ENCODE results near the gene SUGCT. TPM values are rescaled to one million over a fixed set of nuclear protein-coding genes. Genes with fewer than 3 reads are reported as not detected.

The SUGCT gene
- polyA plus RNA-seq, 1 donor from 2014 or later: 1.3 TPM

GRCh38 chr7:40698214-40698920, 563.6 kb downstream of the SUGCT start:
- H3K36me3 Mint-ChIP-seq: peaks cover 7% of the 10 kb centered on the region
- H3K27me3 Mint-ChIP-seq: no peaks in the 10 kb centered on the region
- H3K4me1 Mint-ChIP-seq: peaks cover 0 to 2% (median 0%) of the 10 kb centered on the region in 3 donors
- peaks cover 2 to 5% (median 3%) of the 10 kb centered on the region in 3 donors for H3K9me3 Mint-ChIP-seq
- no peak overlapping the region for H3K4me3 Mint-ChIP-seq
- no peak overlapping the region for H3K27ac Mint-ChIP-seq

- H3K9me3 Mint-ChIP-seq: peaks cover 2 to 5% (median 3%) of the 10 kb centered on the region in 3 donors
- no peak overlapping the region for H3K4me3 Mint-ChIP-seq
- H3K27me3 Mint-ChIP-seq: no peaks in the 10 kb centered on the region
- H3K36me3 Mint-ChIP-seq: peaks cover 7% of the 10 kb centered on the region
- H3K4me1 Mint-ChIP-seq: peaks cover 0 to 2% (median 0%) of the 10 kb centered on the region in 3 donors
- no peak overlapping the region for H3K27ac Mint-ChIP-seq
Measured at GRCh38 chr7:40698921-40699260, 564.1 kb downstream of the SUGCT start.

GRCh38 chr7:40700653-40701421, 566.0 kb downstream of the SUGCT start:
- Mint-ChIP-seq H3K27ac (no peak overlapping the region), H3K27me3 (no peaks in the 10 kb centered on the region), H3K4me1 (peaks cover 0 to 2% (median 0%) of the 10 kb centered on the region in 3 donors), H3K4me3 (no peak overlapping the region), H3K9me3 (peaks cover 0 to 5% (median 2%) of the 10 kb centered on the region in 3 donors), H3K36me3 (peaks cover 7% of the 10 kb centered on the region)

DNA sequence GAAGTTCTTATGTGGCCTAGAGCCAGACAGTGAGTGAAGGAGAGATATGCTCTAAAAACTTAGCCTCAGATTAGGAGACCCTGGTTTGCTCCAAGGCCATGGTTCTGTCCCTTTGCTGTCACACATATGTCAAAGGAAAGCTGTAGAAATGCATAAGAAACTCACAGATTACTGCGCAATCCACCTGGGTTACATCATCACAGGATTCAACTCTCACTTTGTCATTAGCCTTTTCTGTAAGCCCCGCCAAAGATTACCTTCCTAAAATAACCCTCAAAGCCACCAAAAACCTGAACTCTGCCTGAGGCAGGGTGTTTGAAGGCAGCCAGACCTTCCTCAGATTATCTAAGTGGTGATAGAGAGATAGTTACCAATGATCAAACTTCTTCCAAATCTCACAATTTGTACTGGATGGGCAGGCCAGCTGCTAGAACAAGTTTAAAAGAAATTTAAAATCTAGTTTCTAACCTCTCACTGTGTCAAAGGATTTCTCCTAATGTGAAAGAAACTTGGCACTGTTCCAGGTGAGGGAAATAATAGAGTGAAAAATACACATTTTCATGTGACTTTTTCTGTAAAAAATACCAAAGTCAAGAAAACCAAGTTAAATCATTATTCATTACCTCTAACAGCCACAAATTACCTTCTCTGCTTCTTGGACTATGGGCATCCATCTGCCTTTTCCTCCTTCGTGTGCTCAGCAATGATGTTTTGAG, 567.2 kb downstream of the SUGCT start:
- no peak overlapping the region for H3K4me3 Mint-ChIP-seq
- peaks cover 0 to 2% (median 2%) of the 10 kb centered on the region in 3 donors for H3K9me3 Mint-ChIP-seq
- H3K36me3 Mint-ChIP-seq: peaks cover 3% of the 10 kb centered on the region
- H3K27me3 Mint-ChIP-seq: no peaks in the 10 kb centered on the region
- H3K4me1 Mint-ChIP-seq: peaks cover 0 to 2% (median 0%) of the 10 kb centered on the region in 3 donors
- H3K27ac Mint-ChIP-seq: no peak overlapping the region

DNA sequence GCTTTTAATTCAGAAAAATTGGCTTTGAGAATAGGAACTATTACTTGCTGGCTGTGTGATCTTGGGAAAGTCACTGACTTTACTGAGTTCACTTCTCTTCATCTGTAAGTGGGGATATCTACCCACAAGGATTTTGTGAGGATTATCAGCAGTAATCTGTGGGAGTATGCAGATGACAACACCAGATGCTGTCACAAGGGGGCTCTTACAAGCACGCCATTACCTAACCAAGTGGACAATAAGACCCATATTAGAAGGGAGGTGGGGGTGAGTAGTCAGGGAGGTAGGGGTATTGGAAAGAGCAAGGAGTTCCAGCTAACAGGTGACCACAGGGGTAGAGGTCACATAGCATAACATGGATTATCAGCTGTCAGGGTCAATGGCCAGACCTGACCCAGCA, 569.4 kb downstream of the SUGCT start:
- Mint-ChIP-seq H3K4me1 (peaks cover 0 to 2% (median 0%) of the 10 kb centered on the region in 3 donors), H3K36me3 (no peaks in the 10 kb centered on the region), H3K9me3 (peaks cover 0 to under 1% (median 0%) of the 10 kb centered on the region in 3 donors), H3K27me3 (no peaks in the 10 kb centered on the region), H3K4me3 (no peak overlapping the region), H3K27ac (no peak overlapping the region)

DNA sequence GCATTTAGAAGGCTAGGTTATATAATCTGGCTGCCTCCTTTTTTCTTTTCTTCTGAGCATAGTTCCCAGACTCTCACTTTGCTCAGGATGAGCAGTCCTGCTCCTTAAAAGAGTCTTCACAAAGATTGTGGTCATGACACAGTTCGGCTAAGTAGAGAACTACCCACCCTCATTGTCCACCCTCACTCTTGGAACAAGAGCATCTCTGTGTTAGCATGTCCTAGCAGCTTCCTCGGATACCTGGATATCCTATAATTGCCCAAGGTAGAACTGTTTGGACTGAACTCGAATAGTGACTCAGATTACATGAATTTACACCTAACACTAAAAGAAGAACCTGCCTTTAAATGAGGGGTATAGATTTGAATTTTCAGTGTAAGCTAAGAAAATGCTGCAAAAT, 572.0 kb downstream of the SUGCT start:
- Mint-ChIP-seq H3K36me3 (no peaks in the 10 kb centered on the region), H3K27me3 (no peaks in the 10 kb centered on the region), H3K4me3 (no peak overlapping the region), H3K4me1 (peaks cover 0 to 2% (median 0%) of the 10 kb centered on the region in 3 donors), H3K9me3 (no peaks in the 10 kb centered on the region), H3K27ac (no peak overlapping the region)

GRCh38 chr7:40709062-40709964, 574.5 kb downstream of the SUGCT start:
- Mint-ChIP-seq H3K4me3 (no peak overlapping the region), H3K36me3 (peaks cover 2% of the 10 kb centered on the region), H3K27me3 (no peaks in the 10 kb centered on the region), H3K27ac (no peak overlapping the region), H3K9me3 (no peaks in the 10 kb centered on the region), H3K4me1 (no peaks in the 10 kb centered on the region)

GRCh38 chr7:40711706-40712105, 576.9 kb downstream of the SUGCT start:
- Mint-ChIP-seq H3K4me1 (no peaks in the 10 kb centered on the region), H3K36me3 (peaks cover 2% of the 10 kb centered on the region), H3K27me3 (no peaks in the 10 kb centered on the region), H3K4me3 (no peak overlapping the region), H3K9me3 (no peaks in the 10 kb centered on the region), H3K27ac (no peak overlapping the region)

DNA sequence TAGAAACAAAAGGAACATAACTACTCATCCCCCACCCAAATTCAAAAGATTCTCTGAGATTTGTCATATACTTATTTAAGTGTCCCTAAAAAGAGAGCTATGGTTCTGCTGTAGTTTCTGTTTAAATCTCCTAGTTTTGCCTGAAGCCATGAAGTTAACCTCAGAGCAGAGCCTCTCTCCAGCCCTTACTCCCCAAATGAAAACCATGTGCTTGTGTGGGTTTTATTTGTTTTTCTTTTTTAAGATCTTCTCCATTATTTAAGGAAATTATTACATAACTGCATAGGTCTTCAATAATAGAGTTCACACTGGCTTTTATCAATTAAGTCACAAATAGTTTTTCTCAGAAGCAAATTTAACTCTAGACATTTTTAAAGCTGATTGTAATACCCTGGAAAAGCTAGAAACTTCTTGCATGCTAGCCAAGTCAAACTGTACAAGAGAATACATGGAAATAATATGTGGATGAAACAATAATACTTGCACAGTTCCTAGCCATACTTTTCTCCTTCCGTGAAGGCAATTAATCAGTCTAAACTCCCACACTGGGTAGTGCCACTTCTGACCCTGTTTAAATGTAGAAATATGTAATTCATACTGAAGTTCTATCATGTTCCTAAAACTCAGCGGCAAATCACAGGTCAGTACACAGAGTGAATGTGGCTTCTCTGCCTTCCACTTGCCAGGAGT, 579.7 kb downstream of the SUGCT start:
- Mint-ChIP-seq H3K36me3 (peaks cover 3% of the 10 kb centered on the region), H3K27ac (no peak overlapping the region), H3K9me3 (no peaks in the 10 kb centered on the region), H3K27me3 (no peaks in the 10 kb centered on the region), H3K4me3 (no peak overlapping the region), H3K4me1 (peaks cover 0 to 1% (median 0%) of the 10 kb centered on the region in 3 donors)

DNA sequence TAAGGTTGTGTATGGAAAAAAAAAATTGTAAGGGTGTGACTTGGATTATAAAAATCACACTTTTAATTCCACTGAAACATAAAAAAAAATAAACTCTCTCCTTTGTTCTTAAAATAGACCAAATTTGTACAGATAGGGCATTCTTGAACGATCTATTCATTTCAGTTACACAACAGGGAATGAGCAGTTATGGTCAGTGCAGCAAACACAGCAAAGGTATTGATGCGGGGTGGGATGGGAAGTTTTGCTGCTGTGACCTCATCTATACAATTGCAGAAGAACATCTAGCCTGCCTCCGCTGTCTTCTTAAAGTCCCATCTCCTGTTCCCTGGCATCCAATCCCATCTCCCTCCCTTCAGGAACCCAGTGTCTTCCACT, 580.2 kb downstream of the SUGCT start:
- peaks cover 3% of the 10 kb centered on the region for H3K36me3 Mint-ChIP-seq
- peaks cover 0 to 1% (median 0%) of the 10 kb centered on the region in 3 donors for H3K4me1 Mint-ChIP-seq
- H3K27me3 Mint-ChIP-seq: no peaks in the 10 kb centered on the region
- H3K4me3 Mint-ChIP-seq: no peak overlapping the region
- H3K9me3 Mint-ChIP-seq: no peaks in the 10 kb centered on the region
- H3K27ac Mint-ChIP-seq: no peak overlapping the region

- Mint-ChIP-seq H3K27me3 (no peaks in the 10 kb centered on the region), H3K4me3 (no peak overlapping the region), H3K9me3 (no peaks in the 10 kb centered on the region), H3K4me1 (peaks cover 0 to 1% (median 0%) of the 10 kb centered on the region in 3 donors), H3K27ac (no peak overlapping the region), H3K36me3 (peaks cover 3% of the 10 kb centered on the region)
Measured at GRCh38 chr7:40716052-40716451, 581.2 kb downstream of the SUGCT start.

- Mint-ChIP-seq H3K4me1 (peaks cover 0 to 1% (median 0%) of the 10 kb centered on the region in 3 donors), H3K27me3 (no peaks in the 10 kb centered on the region), H3K4me3 (no peak overlapping the region), H3K36me3 (peaks cover 3% of the 10 kb centered on the region), H3K27ac (no peak overlapping the region), H3K9me3 (no peaks in the 10 kb centered on the region)
Measured at GRCh38 chr7:40717242-40717641, 582.4 kb downstream of the SUGCT start.

GRCh38 chr7:40720416-40720815, 585.6 kb downstream of the SUGCT start:
- Mint-ChIP-seq H3K4me3 (no peak overlapping the region), H3K36me3 (peaks cover 1% of the 10 kb centered on the region), H3K4me1 (peaks cover 0 to 1% (median 0%) of the 10 kb centered on the region in 3 donors), H3K9me3 (no peaks in the 10 kb centered on the region), H3K27me3 (peaks cover 2% of the 10 kb centered on the region), H3K27ac (no peak overlapping the region)

- H3K27ac Mint-ChIP-seq: no peak overlapping the region
- H3K4me1 Mint-ChIP-seq: peaks cover 0 to 1% (median 0%) of the 10 kb centered on the region in 3 donors
- no peaks in the 10 kb centered on the region for H3K9me3 Mint-ChIP-seq
- peaks cover 1% of the 10 kb centered on the region for H3K36me3 Mint-ChIP-seq
- H3K4me3 Mint-ChIP-seq: no peak overlapping the region
- H3K27me3 Mint-ChIP-seq: peaks cover 2% of the 10 kb centered on the region
Measured at GRCh38 chr7:40721342-40721949, 586.6 kb downstream of the SUGCT start.
